ENCODE measurements around the gene PRIM2. TPM values are rescaled to one million over a fixed set of nuclear protein-coding genes. Genes with fewer than 3 reads are reported as not detected.
"Not testable (repeated sequence)": the region's sequence is repeated elsewhere in the genome, so short reads cannot be mapped to it uniquely, and the experiment has no call there.

PRIM2 gene
- total and polyA plus RNA-seq, 2 of the 4 experiments (the other 2 are of a cell fraction), result 11.8 to 37.5 TPM

- H3K9me1 ChIP-seq (ENCODE audit: insufficient read depth, low read length); H2BK20ac ChIP-seq (ENCODE audit: low read depth, low read length); H2AK9ac ChIP-seq (replicated peaks; ENCODE audit: low read depth, low read length, poor library complexity); CTCF ChIA-PET; H3K27ac ChIP-seq (ENCODE audit: insufficient read depth, low read length); H2AFZ ChIP-seq (replicated peaks; ENCODE audit: low read length, poor library complexity); H3K4me2 ChIP-seq (ENCODE audit: low read depth, low read length); H4K8ac ChIP-seq (ENCODE audit: low read depth in 2 of 2, low read length in 2 of 2); H2BK15ac ChIP-seq (ENCODE audit: low read depth, low read length); DNase-seq; intact Hi-C loops (cut with micrococcal nuclease); POLR2A ChIA-PET (ENCODE audit: unreplicated experiment); H3K9me3 ChIP-seq (ENCODE audit: control insufficient read depth, insufficient read depth, low read length); H3K23ac ChIP-seq (ENCODE audit: low read depth, low read length); H2AK5ac ChIP-seq (ENCODE audit: low read depth, low read length); H3K9ac ChIP-seq (ENCODE audit: low read depth, low read length); H3K14ac ChIP-seq (replicated peaks; ENCODE audit: low read depth, low read length); H4K20me1 ChIP-seq (ENCODE audit: insufficient read depth, low read length); dilution Hi-C loops (cut with HindIII; ENCODE audit: low sequenced_read_pairs, unreplicated experiment); H3K4me1 ChIP-seq (ENCODE audit: control insufficient read depth, insufficient read depth, low read length); H3K4me3 ChIP-seq (ENCODE audit: insufficient read depth, low read depth, low read length); H4K91ac ChIP-seq (ENCODE audit: insufficient read depth, low read depth, low read length); H3K18ac ChIP-seq (ENCODE audit: low read depth, low read length); H3K56ac ChIP-seq (ENCODE audit: extremely low read depth, insufficient read depth, low read length); H4K5ac ChIP-seq (ENCODE audit: low read depth, low read length); BruUV-seq (replicated peaks); H2BK120ac ChIP-seq (ENCODE audit: low read depth, low read length); H3K27me3 ChIP-seq (ENCODE audit: control insufficient read depth, insufficient read depth, low read length); in situ Hi-C loops (cut with MboI; ENCODE audit: low sequenced_read_pairs); H3K4ac ChIP-seq (ENCODE audit: low read depth, low read length); H3K36me3 ChIP-seq (ENCODE audit: control insufficient read depth, insufficient read depth, low read length): not testable (repeated sequence)
- no CpG with 5 or more reads among the region's 1 CpG for WGBS, 2 experiments (ENCODE audit: extremely low coverage in 2 of 2, insufficient read length in 1 of 2)
- Histone ChIP-seq H2BK5ac (ENCODE audit: low read depth, low read length, poor library complexity, severe bottlenecking) (peak overlapping the region; percentile 58), H3K79me1 (ENCODE audit: low read depth in 1 of 2, low read length in 2 of 2) (peaks cover 8 to 15% of the 10 kb centered on the region in 2 experiments; a peak in 3 of 4 replicates)
- ATAC-seq (ENCODE audit: low read depth), result peak; percentile 30
Measured at GRCh38 chr6:57371779-57372178, 54.3 kb downstream of the PRIM2 start.

- H3K14ac ChIP-seq (replicated peaks; ENCODE audit: low read depth, low read length); H3K36me3 ChIP-seq (ENCODE audit: control insufficient read depth, insufficient read depth, low read length); CTCF ChIA-PET; H4K91ac ChIP-seq (ENCODE audit: insufficient read depth, low read depth, low read length); H3K27me3 ChIP-seq (ENCODE audit: control insufficient read depth, insufficient read depth, low read length); dilution Hi-C loops (cut with HindIII; ENCODE audit: low sequenced_read_pairs, unreplicated experiment); H3K4me3 ChIP-seq (ENCODE audit: insufficient read depth, low read depth, low read length); H2AK5ac ChIP-seq (ENCODE audit: low read depth, low read length); ATAC-seq (ENCODE audit: low read depth); H3K27ac ChIP-seq (ENCODE audit: insufficient read depth, low read length); H3K9me3 ChIP-seq (ENCODE audit: control insufficient read depth, insufficient read depth, low read length); H2BK120ac ChIP-seq (ENCODE audit: low read depth, low read length); H4K20me1 ChIP-seq (ENCODE audit: insufficient read depth, low read length); H4K8ac ChIP-seq (ENCODE audit: low read depth in 2 of 2, low read length in 2 of 2); POLR2A ChIA-PET (ENCODE audit: unreplicated experiment); in situ Hi-C loops (cut with MboI; ENCODE audit: low sequenced_read_pairs); H2AK9ac ChIP-seq (replicated peaks; ENCODE audit: low read depth, low read length, poor library complexity); H2BK20ac ChIP-seq (ENCODE audit: low read depth, low read length); H3K9ac ChIP-seq (ENCODE audit: low read depth, low read length); H4K5ac ChIP-seq (ENCODE audit: low read depth, low read length); H3K56ac ChIP-seq (ENCODE audit: extremely low read depth, insufficient read depth, low read length); H3K4ac ChIP-seq (ENCODE audit: low read depth, low read length); H3K9me1 ChIP-seq (ENCODE audit: insufficient read depth, low read length); H2AFZ ChIP-seq (replicated peaks; ENCODE audit: low read length, poor library complexity); BruUV-seq (replicated peaks); H3K4me2 ChIP-seq (ENCODE audit: low read depth, low read length); H3K79me1 ChIP-seq (ENCODE audit: low read depth in 1 of 2, low read length in 2 of 2); H3K18ac ChIP-seq (ENCODE audit: low read depth, low read length); intact Hi-C loops (cut with micrococcal nuclease); H2BK15ac ChIP-seq (ENCODE audit: low read depth, low read length); H3K23ac ChIP-seq (ENCODE audit: low read depth, low read length); H3K4me1 ChIP-seq (ENCODE audit: control insufficient read depth, insufficient read depth, low read length): not testable (repeated sequence)
- 100% methylated on average over 3 of the region's 4 CpGs; no CpG with 5 or more reads in 1 of the 2 experiments for WGBS, 2 experiments (ENCODE audit: extremely low coverage in 2 of 2, insufficient read length in 1 of 2)
- H2BK5ac ChIP-seq (ENCODE audit: low read depth, low read length, poor library complexity, severe bottlenecking), result peak overlapping the region; percentile 26
- peak; percentile 31 for DNase-seq
Measured at GRCh38 chr6:57374764-57375163, 57.3 kb downstream of the PRIM2 start.

Data from IMR-90 (cell line).